NCI-H774 (cell line): Measurements from ENCODE around the gene TPRKB.
"Not testable (repeated sequence)": the region's sequence is repeated elsewhere in the genome, so short reads cannot be mapped to it uniquely, and the experiment has no call there.

Experiments
- DNase-seq: peaks from one replicate; lab custom pipeline; 2025; lab: John Stamatoyannopoulos, UW

TPRKB gene

DNA sequence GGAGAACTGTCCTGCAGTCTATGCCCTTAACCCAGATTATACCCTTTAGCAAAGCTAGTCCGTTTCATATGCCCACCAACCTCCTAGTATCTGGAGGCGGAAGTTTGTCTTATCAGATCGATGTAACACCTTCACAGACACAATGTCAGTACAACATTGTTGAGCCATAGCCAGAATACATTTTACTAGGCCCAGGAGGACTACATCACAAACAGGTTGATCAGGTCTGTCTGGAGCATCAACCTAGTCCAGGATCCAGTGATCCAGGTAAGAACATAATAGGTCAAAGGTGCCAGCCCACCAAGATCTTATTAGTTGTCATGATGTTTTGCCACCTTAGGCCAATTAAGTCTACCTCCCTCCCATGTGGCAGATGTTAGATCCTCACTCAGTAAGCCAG is 2.0 kb upstream of the TPRKB start:
- DNase-seq = no peak

DNA sequence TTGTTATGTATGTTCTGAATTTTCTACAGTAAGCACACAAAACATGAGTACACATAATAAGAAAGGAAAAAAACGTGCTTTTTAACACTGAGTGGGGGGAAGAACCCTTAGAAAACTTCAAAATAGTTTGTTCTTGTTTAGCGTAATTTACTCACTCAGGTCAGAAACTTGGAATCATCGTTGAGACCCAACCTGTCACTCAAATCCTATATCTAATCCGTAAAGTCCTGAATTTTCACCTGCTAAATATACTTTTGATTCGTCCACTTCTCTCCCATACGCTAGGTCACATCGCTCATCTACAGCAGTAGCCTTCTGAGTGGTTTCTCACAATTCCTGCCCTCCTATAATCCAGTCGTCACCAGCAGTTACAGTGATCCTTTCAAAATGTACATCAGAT is 767 bp downstream of the TPRKB start:
- no peak for DNase-seq

DNA sequence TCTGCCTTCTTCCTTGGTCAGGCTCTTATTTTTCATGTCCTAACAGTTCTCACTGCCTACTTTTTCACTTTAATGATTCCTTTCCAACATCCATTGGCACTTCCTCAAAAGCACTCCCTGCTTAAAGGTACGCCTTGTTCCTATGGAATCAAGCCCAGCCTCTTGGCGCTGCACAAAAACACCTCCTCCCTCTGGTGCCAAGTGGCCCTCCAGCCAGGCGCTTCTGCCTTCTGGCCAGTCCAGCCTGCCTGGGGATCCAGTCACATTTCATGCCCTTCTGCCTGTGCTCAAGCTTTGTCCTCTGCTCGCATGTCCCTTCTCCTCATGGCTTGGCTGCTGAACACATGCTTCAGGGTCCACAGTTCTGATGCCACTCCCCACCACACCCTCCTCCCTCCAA is 6.3 kb downstream of the TPRKB start:
- no peak for DNase-seq

DNA sequence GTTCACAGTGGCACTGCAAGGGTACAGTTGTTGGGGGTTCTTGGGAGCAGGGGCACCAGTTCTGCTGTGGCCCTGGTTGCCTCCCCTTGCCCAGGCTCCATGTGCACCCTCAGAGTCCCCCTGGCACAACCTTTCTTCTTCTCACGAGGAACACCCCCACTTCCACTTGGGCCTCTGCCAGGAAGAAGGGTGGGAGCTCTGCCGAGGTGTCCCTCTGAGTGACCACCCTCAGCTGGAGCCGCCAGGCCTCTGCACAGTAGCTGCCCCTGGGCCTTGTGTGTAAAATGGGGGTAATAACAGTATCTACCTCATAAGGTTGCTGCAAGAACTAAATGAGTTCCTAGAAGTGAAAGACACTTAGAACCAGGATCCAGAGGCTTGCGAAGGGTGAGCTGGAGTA is 8.4 kb downstream of the TPRKB start:
- DNase-seq = no peak

DNA sequence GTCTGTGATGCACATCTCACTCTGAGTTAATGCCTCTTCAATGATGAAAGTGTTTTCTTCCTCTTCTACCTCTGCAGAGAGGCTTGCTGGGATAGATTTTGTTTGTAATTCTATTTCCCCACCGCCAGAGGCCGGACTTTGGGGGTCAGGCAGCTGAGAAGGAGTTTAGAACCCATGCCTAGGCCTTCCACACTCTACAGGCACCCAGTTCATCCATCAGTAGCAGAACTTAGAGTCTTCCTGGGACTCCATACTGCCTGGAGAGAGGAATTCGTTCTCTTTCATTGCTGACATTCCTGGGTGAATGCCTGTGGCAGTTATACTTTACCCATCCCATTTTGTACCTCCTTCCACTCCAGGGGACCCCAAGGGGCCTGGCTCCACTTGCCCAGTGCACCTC is 9.1 kb downstream of the TPRKB start:
- DNase-seq = no peak

DNA sequence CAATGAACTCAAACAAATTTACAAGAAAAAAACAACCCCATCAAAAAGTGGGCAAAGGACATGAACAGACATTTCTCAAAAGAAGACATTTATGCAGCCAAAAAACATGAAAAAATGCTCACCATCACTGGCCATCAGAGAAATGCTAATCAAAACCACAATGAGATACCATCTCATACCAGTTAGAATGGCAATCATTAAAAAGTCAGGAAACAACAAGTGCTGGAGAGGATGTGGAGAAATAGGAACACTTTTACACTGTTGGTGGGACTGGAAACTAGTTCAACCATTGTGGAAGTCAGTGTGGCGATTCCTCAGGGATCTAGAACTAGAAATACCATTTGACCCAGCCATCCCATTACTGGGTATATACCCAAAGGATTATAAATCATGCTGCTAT is 10.5 kb downstream of the TPRKB start:
- not testable (repeated sequence) for DNase-seq

DNA sequence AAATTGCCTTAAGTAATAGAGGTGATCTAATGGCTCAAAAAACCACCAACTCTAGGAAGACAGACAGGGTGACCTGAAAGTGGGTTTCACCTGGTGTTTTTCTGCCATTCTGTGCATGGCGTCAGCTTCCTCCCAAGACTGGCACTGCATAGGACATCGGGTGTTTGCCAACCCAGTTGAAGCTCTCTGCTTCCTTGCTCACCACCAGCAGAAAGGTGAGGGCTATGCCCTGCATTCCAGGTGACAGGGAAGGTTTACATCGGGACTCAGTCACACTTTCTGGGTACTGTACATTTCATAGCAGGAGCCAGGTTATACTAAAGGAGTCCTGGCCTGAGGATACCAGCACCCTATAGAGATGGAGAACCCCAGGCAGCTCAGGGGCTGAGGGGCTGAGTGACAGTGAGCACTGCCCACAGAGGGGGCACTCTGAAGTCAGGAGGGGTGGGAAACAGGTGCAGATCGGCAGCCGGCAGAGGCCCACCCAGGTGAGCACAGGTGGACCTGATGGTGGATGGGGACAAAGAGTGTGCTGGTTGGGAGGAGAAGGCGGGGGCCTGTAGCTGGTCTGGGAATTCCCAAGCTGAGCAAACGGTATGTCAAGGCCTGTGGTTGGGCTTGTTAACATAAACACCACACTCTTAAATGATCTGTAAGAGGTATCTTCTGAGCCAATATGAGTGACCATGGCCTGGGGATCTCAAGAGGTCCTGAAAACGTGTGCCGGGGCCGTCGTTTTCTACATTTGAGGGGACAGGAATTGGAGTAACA is 18.1 kb downstream of the TPRKB start:
- DNase-seq = no peak

DNA sequence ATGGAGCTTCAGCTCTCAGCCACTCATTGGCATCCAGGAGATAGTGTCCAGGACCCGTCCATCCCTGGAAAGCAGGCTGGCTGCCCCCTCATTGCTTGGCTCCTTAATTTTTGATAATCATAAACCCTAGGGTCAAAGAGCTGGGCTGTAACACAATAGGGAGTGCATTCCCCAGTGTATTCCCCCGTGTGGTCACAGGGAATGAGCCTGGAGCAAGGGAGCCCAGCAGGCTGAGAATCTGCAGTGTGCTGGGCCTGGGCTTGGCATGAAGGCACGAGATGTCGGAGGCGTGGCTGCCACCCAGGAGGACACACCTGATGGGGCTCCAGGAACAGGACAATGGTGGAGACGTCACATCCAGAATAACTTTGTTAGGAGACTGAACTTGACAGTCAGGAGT is 18.7 kb downstream of the TPRKB start:
- no peak for DNase-seq

DNA sequence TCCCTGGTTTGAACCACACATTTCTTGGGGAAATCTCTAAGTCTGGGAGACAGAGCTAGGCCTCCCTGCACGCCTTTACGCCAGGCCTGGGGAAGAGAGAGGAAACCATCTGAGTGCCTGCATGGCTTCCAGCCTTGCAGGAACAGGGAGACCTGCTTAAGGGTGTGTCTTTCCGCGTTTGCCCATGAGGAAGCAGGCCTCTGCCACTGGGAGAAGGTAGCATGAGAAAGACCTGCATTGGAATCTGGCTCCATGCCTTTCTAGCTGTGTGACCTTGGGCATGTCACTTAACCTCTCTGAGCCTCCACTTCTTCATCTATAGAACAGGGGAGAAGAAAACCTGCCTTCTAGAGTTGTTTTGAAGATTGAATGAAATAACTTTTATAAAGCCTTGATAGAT is 19.4 kb downstream of the TPRKB start:
- DNase-seq = not testable (repeated sequence)

DNA sequence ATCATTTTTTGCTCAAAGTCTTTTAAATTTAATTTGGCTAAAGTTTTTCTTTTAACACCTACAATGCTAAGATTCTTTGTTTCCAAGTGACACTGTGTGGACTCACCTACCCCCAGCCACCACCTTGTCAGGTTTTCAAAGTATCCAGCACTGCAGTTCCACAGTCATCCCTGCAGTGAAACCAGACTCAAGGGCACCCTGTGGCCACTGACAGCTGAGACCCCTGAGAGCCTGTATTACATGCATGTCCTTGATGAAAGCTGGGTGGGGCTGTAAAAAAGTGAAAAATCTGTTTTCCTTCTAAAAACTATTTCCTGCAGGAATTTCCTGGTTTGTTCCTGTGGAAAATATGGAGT is 19.9 kb downstream of the TPRKB start:
- no peak for DNase-seq

DNA sequence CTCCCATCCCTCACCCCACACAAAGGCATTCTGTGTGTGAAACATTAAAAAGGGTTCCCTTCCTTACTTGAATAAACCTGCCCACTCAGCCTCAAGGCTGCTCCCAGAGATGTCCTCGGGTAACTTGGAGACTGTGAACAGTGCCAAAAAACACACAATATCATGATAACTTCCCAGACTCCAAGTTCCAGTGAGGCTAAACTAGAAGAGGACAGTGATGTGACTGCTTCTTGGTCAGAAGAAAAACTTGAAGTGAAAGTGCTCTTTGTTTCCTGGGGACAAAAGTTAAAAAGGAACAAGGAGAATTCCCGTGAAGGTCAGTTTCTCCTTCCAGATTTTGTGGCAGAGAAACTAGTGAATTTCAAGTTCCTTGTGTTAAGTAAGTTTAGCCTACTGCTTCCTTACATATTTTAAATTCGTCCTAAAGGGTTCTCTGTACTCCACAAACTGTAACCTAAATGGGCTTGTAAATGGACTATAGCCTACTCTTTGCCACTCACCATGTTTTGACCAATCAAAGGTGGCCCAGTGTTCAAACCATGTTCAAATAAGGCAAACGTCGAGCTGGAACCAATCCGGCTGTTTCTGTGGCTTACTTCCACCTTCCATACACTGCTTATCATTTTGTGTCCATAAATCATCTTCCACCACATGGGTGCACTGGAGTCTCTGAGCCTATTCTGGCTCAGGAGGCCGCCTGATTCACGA is 20.4 kb downstream of the TPRKB start:
- no peak for DNase-seq

DNA sequence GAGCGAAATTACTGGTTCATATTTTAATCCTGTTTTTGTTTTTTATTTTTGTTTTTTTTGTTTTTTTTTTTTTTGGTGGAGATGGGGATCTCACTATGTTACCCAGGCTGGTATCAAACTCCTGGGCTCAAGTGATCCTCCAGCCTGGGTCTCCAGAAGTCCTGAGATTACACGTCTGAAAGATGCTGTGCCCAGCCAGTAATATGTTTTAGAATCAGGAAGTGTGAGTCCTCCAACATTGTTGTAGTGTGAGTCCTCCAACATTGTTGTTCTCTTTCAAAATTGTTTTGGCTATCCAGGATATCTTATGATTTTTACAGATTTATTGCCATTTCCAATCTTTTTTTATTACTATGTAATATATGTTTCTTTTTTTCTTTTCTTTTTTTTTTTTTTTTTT is 23.1 kb downstream of the TPRKB start:
- no peak for DNase-seq

DNA sequence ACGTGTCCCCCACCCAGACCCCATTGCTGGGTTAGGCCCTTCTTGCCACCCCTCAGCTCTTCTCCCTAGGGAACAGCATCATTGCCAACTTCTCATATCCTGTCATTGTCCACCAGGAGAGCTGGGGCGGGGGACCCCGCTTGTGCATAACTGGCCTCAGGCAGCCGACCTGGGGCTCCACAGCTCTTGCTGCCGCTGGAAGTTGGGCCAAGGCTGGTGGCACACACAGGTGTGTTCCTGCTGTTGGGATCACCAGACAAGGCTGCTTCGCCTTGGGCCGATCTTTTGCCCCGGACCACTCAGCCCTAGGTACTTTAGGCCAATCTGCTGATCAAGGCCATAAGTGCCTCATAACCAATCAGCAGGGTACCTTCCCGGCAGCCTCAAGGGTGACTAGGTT is 28.6 kb downstream of the TPRKB start:
- no peak for DNase-seq

DNA sequence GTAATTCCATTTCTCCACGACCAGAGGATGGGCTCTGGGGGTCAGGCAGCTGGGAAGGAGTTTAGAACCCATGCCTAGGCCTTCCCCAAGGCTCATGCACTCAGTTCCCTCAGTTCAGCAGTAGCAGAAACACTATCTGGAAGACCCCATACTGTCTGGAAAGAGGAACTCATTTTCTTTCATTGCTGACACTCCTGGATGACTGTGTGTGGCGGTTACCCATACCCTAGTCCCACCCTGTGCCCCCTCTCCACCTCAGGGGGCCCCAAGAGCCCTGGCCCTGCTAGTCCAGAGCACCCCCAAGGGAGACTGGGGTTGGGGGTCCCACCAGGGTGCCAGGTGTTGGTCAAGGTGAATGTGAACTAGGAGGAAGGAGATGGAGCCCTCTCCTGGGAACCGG is 29.5 kb downstream of the TPRKB start:
- no peak for DNase-seq

DNA sequence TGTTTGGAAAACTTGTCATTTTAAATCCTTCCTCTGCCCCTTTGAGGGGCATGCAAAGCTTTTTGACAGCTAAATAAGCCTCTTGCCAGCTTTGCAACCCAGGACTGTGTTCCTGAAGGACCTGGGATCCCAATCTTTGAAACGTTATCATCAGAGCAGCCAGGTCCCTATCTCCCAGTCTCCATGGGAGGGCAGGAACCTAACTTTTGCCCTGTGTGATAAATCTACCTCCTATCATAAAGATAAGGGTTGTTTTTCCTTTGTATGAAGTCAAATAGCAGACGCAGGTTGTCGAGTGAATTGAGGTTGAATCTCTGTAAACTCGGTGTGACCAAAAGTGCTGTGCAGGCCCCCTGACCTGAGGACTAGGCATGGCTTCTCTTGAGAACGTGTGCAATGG is 30.1 kb downstream of the TPRKB start:
- DNase-seq = no peak

DNA sequence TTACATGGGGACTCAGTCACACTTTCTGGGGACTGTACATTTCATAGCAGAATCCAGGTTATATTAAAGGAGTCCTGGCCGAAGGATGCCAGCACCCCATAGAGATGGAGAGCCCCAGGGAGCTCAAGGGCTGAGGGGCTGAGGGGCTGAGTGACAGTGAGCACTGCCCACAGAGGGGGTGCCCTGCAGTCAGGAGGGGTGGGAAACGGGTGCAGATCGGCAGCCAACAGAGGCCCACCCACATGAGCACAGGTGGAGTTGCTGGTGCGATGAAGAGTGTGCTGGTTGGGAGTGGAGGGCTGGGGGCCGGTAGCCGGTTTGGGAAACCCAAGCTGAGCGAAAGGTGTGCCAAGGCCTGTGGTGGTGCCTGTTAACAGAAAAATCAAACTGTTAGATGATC is 32.1 kb downstream of the TPRKB start:
- DNase-seq = no peak

DNA sequence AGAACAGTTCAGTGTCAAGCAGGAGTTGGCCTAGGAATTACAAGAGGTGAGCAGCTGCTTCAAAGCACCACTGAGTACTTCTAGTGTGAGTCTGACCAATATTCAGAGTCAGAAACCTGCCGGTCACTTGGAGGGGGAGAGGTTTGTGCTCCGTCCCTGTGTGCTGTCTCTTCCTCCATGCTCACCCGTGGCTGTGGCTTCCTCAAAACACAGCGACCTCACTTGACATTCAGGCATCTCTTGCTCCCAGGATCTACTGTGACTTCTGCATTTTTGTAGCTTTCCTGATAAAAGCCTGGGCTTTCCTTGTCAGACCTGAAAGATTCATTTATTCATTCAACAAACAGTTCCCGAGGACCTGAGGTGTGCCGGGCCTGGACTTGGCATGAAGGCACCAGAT is 32.9 kb downstream of the TPRKB start:
- DNase-seq = no peak

DNA sequence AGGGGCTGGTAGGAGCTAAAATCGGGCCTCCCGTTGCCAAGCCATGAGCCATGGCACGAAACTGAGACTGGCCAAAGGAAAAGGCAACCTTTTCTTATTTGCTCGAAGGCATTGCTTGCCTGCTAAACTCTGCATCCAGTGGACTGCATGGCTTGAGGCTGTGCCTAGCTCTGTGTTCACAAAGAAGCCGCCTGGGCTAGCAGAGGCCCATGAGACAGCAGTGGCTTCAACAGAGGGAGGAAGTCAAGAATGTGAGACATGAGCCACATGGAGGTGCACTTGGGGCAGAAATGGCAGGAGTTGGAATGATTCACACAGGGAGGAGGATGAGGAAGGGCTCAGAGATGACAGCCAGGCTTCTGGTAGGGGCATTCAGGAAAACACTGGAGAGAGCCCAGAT is 33.5 kb downstream of the TPRKB start:
- DNase-seq = no peak

DNA sequence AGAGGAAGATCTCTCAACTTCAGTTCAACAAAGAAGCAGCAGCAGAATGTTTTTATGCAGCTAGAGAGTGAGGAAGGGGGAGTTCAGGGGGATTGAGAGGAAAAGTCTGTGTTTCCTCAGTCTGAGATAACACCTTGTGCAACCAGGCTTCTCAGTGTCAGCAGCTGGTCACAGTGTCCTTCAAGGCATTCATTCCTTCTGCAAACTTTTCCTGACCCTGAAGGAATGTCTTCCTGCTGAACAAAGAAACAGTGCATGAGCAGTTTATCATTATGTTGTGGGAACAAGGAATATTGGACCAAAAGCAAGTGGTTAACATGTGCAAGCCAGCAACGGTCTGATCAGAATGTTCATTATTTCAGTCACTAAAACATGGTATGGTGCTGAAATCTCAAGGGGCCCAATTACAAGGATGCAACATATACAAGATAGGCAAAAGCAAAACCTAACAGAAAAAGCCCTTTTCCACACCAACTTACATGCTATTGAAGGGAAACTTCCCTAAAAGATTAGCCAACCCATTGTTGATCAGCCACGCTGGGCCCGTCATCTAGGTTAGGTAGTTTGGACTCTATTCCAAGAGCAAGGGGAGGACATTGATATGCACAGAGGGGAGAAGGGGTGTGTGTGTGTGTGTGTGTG is 34.2 kb downstream of the TPRKB start:
- not testable (repeated sequence) for DNase-seq

DNA sequence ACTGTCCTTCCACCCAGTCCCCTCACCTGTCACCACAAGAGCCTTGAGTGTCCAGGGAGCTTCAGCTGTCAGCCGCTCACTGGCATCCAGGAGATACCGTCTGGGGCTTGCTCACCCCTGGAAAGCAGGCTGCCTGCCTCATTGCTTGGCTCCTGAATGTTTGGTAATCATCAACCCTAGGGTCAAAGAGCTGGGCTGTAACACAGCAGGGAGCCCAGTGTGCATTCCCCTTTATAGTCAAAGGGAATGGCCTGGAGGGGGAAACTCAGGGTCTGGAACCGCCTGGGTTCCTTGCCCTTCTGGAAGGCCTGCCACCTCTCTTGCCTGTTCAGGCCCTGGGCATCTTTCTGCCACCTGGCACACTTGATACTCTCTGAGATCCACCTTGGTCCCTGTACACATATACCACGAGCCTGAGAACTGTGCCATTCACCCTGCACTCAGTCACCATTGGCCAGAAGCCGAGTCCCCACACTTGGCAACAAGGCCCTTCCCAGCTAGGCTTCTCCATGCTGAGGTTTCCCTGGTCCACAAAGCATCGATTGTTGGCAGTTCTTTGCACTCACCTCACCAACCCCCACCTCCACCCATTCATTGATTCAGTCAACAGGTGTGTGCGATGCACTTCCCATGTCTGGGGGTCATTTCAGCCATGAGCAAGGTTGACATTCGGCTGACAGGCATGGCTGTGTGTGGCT is 35.0 kb downstream of the TPRKB start:
- DNase-seq = no peak

DNA sequence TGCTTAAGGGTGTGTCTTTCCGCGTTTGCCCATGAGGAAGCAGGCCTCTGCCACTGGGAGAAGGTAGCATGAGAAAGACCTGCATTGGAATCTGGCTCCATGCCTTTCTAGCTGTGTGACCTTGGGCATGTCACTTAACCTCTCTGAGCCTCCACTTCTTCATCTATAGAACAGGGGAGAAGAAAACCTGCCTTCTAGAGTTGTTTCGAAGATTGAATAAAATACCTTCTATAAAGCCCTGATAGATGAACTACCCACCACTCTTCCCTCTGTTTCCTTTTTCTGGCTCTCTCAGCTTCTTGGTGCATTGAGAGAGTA is 35.7 kb downstream of the TPRKB start:
- DNase-seq = not testable (repeated sequence)

DNA sequence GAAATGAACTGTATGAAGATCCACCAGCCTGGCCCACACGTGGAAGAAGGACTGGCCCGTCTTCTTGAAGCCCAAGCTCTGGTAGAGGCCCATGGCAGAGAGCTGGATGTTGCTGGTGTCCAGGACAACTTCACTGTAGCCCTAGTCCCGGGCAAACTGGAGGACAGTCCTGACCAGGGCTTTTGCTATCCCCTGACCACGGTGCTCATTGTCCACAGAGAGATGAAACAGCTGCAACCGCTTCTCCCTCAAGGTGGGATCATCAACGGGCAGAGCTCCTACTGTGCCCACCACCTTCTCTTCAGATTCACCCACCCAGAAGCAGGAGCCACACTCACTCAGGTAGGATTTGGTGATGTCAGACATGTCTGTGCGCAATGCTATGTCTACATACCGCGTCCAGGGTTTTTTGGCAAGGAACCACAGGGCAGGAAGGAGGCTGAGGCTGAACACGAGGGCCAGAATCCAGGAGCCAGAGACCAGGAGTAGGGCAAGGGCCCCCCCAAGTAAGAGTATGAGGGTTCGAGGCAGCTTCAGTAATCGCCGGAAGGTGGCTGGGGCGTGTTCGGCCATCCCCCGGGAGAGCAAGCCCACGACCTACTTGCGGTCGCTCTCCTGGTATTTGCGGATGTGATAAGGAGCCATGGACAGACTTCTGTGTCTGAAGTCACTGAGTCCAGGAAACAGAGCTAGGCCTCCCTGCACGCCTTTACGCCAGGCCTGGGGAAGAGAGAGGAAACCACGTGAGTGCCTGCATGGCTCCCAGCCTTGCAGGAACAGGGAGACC is 36.3 kb downstream of the TPRKB start:
- no peak for DNase-seq
